ENCODE measurements around the gene ABHD18. TPM values are rescaled to one million over a fixed set of nuclear protein-coding genes. Genes with fewer than 3 reads are reported as not detected.

Gene ABHD18
- total RNA-seq, 4 donors from 2014 or later = 13.7 to 22.3 (median 16.0) TPM

DNA sequence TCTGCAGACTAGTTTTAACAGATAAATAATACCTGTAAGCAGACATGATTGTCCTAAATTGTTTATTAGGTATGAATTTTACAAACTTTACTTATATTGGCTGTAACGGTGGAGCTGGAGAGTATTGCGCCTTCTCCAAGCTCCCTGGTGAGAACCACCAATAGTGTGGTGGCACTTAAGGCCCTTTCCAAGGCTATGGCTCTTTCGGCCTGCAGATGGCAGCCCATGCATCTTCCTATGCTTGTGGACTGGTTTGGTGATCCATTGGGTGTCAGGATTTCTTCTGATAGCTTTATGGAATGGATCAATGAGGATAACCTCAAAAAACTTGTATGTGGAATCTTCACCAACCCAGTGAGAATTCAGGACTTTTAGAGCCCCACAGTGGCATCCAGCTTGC is 103.7 kb downstream of the ABHD18 start:
- Histone ChIP-seq H3K4me3 (no peak overlapping the region), H3K36me3 (no peaks in the 10 kb centered on the region), H3K27ac (no peak overlapping the region), H3K9me3 (no peaks in the 10 kb centered on the region), H3K4me1 (peaks cover 0 to 6% (median 4%) of the 10 kb centered on the region in 4 donors), H3K27me3 (no peaks in the 10 kb centered on the region)
- no peak for DNase-seq
- WGBS, 2 donors (ENCODE audit: low coverage in 1 of 2) = 91 to 100% methylated on average over 1 to 3 of the region's 3 CpGs
- no peak for TF ChIP-seq POLR2A (IDR thresholded peaks at IDR 0.05)
- TF ChIP-seq POLR2AphosphoS5 (IDR thresholded peaks at IDR 0.05) = no peak
- TF ChIP-seq EP300 (IDR thresholded peaks at IDR 0.05; ENCODE audit: low read depth) = no peak
- TF ChIP-seq, protein P1, sequence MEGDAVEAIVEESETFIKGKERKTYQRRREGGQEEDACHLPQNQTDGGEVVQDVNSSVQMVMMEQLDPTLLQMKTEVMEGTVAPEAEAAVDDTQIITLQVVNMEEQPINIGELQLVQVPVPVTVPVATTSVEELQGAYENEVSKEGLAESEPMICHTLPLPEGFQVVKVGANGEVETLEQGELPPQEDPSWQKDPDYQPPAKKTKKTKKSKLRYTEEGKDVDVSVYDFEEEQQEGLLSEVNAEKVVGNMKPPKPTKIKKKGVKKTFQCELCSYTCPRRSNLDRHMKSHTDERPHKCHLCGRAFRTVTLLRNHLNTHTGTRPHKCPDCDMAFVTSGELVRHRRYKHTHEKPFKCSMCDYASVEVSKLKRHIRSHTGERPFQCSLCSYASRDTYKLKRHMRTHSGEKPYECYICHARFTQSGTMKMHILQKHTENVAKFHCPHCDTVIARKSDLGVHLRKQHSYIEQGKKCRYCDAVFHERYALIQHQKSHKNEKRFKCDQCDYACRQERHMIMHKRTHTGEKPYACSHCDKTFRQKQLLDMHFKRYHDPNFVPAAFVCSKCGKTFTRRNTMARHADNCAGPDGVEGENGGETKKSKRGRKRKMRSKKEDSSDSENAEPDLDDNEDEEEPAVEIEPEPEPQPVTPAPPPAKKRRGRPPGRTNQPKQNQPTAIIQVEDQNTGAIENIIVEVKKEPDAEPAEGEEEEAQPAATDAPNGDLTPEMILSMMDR (IDR thresholded peaks at IDR 0.05) = no peak
- in situ Hi-C loops (cut with MboI; ENCODE audit: low pct_ligation_motif_present in 1 of 4, low pct_unique_long_range_greater_than_20kb in 1 of 4, low sequenced_read_pairs in 3 of 4) = no loop called here
- intact Hi-C loops (cut with DNase I; ENCODE audit: low total_unique reads) = no loop called here

DNA sequence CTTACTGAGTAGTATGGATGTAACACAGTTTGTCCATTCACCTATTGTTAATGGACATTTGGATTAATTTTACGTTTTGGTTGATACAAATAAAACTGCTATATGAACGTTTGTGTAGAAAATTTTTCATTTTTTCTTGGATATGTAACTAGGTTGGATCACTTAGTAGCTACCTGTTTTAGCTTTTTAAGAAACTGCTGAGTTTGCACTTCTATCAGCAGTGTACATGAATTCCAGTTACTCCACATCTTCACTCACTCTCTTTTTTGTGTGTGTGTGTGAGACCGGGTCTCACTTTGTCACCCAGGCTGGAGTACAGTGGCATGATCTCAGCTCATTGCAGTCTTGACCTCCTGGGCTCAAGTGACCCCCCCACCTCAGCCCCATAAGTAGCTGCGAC is 111.3 kb downstream of the ABHD18 start:
- no peak overlapping the region for H3K27ac ChIP-seq
- intact Hi-C loops (cut with DNase I; ENCODE audit: low total_unique reads) (no loop called here), in situ Hi-C loops (cut with MboI; ENCODE audit: low pct_ligation_motif_present in 1 of 4, low pct_unique_long_range_greater_than_20kb in 1 of 4, low sequenced_read_pairs in 3 of 4) (no loop called here)
- DNase-seq = no peak
- H3K27me3 ChIP-seq = no peaks in the 10 kb centered on the region
- H3K4me1 ChIP-seq = no peaks in the 10 kb centered on the region
- no peak overlapping the region for H3K4me3 ChIP-seq
- WGBS, 2 donors (ENCODE audit: low coverage in 1 of 2) = 89 to 96% methylated on average over 2 to 4 of the region's 4 CpGs
- H3K36me3 ChIP-seq = peaks cover 0 to 18% (median 5%) of the 10 kb centered on the region in 4 donors
- TF ChIP-seq POLR2A (IDR thresholded peaks at IDR 0.05) = no peak
- TF ChIP-seq, protein P1 (IDR thresholded peaks at IDR 0.05) = no peak
- H3K9me3 ChIP-seq = no peaks in the 10 kb centered on the region

Other genes starting within 250 kb of the ABHD18 start
- gene SLC25A31, start 235.0 kb upstream of the ABHD18 start, total RNA-seq = not detected
- gene HSPA4L, start 183.1 kb upstream of the ABHD18 start, total RNA-seq = 1 to 10 TPM; 1.5 to 3.8 (median 2.8) TPM
- 10 to 100 TPM in 1 of 4 donors, 1 to 10 TPM in 2, not detected in 1; 1.4 to 27.3 (median 2.3) TPM for gene PLK4, start 84.5 kb upstream of the ABHD18 start, total RNA-seq
- 10 to 100 TPM; 26.6 to 50.5 (median 34.4) TPM for gene MFSD8, start 233 bp upstream of the ABHD18 start, total RNA-seq
- 10 to 100 TPM; 35.1 to 49.2 (median 40.1) TPM for gene LARP1B, start 95.9 kb downstream of the ABHD18 start, total RNA-seq